ENCODE measurements around the gene HLA-C.

DNA sequence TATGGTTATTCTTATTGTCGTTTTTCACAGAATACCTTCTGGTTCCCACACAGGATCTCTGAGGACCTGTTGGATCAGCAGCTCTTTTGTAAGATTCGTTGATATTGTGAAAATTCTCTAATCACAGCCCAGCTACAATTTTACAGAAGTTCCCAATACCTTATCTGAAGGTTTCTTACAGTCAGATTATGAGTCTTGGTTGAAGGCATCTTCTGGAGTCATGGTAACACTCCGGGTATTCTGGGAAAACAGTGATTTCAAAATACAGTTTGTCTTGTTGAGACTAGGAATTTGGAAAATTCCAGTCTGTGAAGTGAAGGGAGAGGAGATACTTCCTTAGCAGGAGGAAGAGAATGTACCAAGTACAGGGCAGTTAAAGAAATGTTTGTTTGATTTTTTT lies 22.2 kb upstream of the HLA-C start:
- TF ChIP-seq POLR2AphosphoS5 (IDR thresholded peaks at IDR 0.05) (no peak), EP300 (IDR thresholded peaks at IDR 0.05; ENCODE audit: low read depth) (no peak), POLR2A (IDR thresholded peaks at IDR 0.05) (no peak)
- TF ChIP-seq, protein P1, sequence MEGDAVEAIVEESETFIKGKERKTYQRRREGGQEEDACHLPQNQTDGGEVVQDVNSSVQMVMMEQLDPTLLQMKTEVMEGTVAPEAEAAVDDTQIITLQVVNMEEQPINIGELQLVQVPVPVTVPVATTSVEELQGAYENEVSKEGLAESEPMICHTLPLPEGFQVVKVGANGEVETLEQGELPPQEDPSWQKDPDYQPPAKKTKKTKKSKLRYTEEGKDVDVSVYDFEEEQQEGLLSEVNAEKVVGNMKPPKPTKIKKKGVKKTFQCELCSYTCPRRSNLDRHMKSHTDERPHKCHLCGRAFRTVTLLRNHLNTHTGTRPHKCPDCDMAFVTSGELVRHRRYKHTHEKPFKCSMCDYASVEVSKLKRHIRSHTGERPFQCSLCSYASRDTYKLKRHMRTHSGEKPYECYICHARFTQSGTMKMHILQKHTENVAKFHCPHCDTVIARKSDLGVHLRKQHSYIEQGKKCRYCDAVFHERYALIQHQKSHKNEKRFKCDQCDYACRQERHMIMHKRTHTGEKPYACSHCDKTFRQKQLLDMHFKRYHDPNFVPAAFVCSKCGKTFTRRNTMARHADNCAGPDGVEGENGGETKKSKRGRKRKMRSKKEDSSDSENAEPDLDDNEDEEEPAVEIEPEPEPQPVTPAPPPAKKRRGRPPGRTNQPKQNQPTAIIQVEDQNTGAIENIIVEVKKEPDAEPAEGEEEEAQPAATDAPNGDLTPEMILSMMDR (IDR thresholded peaks at IDR 0.05), result no peak
